ENCODE measurements around the gene PRRG3.

GRCh38 chrX:151699746-151700145 lies 4.5 kb downstream of the PRRG3 start:
- no peak for TF ChIP-seq CTCF (IDR thresholded peaks at IDR 0.05)
- TF ChIP-seq POLR2A (IDR thresholded peaks at IDR 0.05), result no peak
- no peak for TF ChIP-seq EP300 (IDR thresholded peaks at IDR 0.05)
